IPS DF 19.7 (cell line): ENCODE data around the gene CPD.

Source experiments
- DNase-seq: peaks from one replicate; pipeline ENCODE4 v3.0.0-alpha.2; 2013; ENCODE audit warnings: low read depth, low spot score

CPD gene

GRCh38 chr17:30503558-30503957, 124.8 kb downstream of the CPD start:
- DNase-seq, result no peak

GRCh38 chr17:30505868-30506417, 127.2 kb downstream of the CPD start:
- DNase-seq, result no peak

GRCh38 chr17:30506481-30506880, 127.8 kb downstream of the CPD start:
- DNase-seq, result no peak

- DNase-seq, result no peak
Observed at GRCh38 chr17:30513346-30513745, 134.6 kb downstream of the CPD start.

GRCh38 chr17:30514895-30515596, 136.3 kb downstream of the CPD start:
- no peak for DNase-seq

GRCh38 chr17:30517786-30518185, 139.1 kb downstream of the CPD start:
- no peak for DNase-seq

- DNase-seq, result no peak
Observed at GRCh38 chr17:30519166-30519565, 140.4 kb downstream of the CPD start.
